HCT116 (cell line): ENCODE results near the gene RAD50. TPM values are rescaled to one million over a fixed set of nuclear protein-coding genes. Genes with fewer than 3 reads are reported as not detected.
"Not testable (repeated sequence)": the region's sequence is repeated elsewhere in the genome, so short reads cannot be mapped to it uniquely, and the experiment has no call there.

ENCODE experiments used
- ATAC-seq: fragments of 200-7000 bp; cut with Tn5 transposase; 2 replicates; pipeline ENCODE4 v1.9.1; 2020; ENCODE audit warnings: mild to moderate bottlenecking, moderate library complexity
- BruUV-seq: library from RNA; stranded (reverse); fragments of 400-500 nt; replicated peaks from 2 replicates; lab custom pipeline; 2021; lab: Mats Ljungman, UMichigan
- CTCF ChIA-PET: fragments of 300-600 bp; sonication (Branson Sonifier 250); formaldehyde crosslinking; loops from one replicate; lab custom pipeline; 2021; ENCODE audit warnings: antibody characterized with exemption; lab: Charles Lee
- POLR2A ChIA-PET: fragments of 300-600, 350-600 bp; sonication (Branson Sonifier 250); formaldehyde crosslinking; loops from one replicate; lab custom pipeline; 2021; ENCODE audit warnings: antibody characterized with exemption; lab: Charles Lee
- RAD21 ChIA-PET, 2 experiments: fragments of 300-600 bp; sonication (Branson Sonifier 250); formaldehyde crosslinking; loops; one replicate each; lab custom pipeline; 2023; ENCODE audit warnings: low total read pairs in 2 of 2; ENCODE audit not compliant: uncharacterized antibody in 2 of 2, unreplicated experiment in 2 of 2, low non-redundant PET in 1 of 2; lab: Charles Lee
- DNase-seq: peaks from one replicate; pipeline ENCODE4 v3.0.0-alpha.2; 2010; ENCODE audit warnings: low read depth, low spot score
- H2AFZ ChIP-seq: fragments of 200-600 bp; shearing (Covaris generic), sonication (generic); 2 replicates; pipeline ENCODE4 v1.6.1; 2017; ENCODE audit warnings: low read depth, mixed run types, mixed read lengths, antibody characterized with exemption, low read length; ENCODE audit not compliant: poor library complexity, severe bottlenecking
- H3K27ac ChIP-seq: 2 replicates; pipeline ENCODE4 v1.5.1; 2012; ENCODE audit warnings: low read depth, low read length
- H3K27me3 ChIP-seq: fragments of 200-600 bp; sonication (generic); 2 replicates; pipeline ENCODE4 v1.6.1; 2016; ENCODE audit warnings: mixed run types, low read length, mixed read lengths; ENCODE audit not compliant: insufficient read depth
- H3K36me3 ChIP-seq, 2 experiments: fragments of 200-500 bp in 1 of 2; fragments of 200-600 bp in 1 of 2; sonication (Bioruptor generic) in 1 of 2; sonication (generic) in 1 of 2; 2 replicates each; pipeline versions ENCODE4 v1.5.1 to v1.6.1; 2014 to 2016; ENCODE audit warnings: low read length in 2 of 2, inconsistent platforms in 1 of 2, mixed read lengths in 1 of 2, mixed run types in 1 of 2; ENCODE audit not compliant: insufficient read depth in 2 of 2, control insufficient read depth in 1 of 2
- H3K4me1 ChIP-seq, 2 experiments: fragments of 200-600 bp in 1 of 2; sonication (generic) in 1 of 2; 2 replicates each; pipeline versions ENCODE4 v1.5.1 to v1.6.1; 2012 to 2017; ENCODE audit warnings: low read length in 2 of 2, inconsistent platforms in 1 of 2, mild to moderate bottlenecking in 1 of 2, mixed read lengths in 1 of 2, mixed run types in 1 of 2, moderate library complexity in 1 of 2; ENCODE audit not compliant: insufficient read depth in 2 of 2, control insufficient read depth in 1 of 2
- H3K4me2 ChIP-seq: fragments of 200-600 bp; sonication (generic); 2 replicates; pipeline ENCODE4 v1.6.1; 2017; ENCODE audit warnings: mixed run types, low read length, mixed read lengths
- H3K4me3 ChIP-seq, 2 experiments: fragments of 200-600 bp in 1 of 2; sonication (generic) in 1 of 2; replicated peaks in 1 of 2; 2 replicates each; pipeline ENCODE4 v1.5.1; 2011 to 2016; ENCODE audit warnings: low read length in 2 of 2, control low read depth in 1 of 2, low read depth in 1 of 2, mild to moderate bottlenecking in 1 of 2, mixed read lengths in 1 of 2, mixed run types in 1 of 2
- H3K79me2 ChIP-seq: fragments of 200-600 bp; sonication (generic); 2 replicates; pipeline ENCODE4 v1.6.1; 2017; ENCODE audit warnings: mild to moderate bottlenecking, mixed run types, low read length, moderate library complexity, mixed read lengths; ENCODE audit not compliant: insufficient read depth
- H3K9ac ChIP-seq: fragments of 200-600 bp; sonication (generic); 2 replicates; pipeline ENCODE4 v1.6.1; 2016; ENCODE audit warnings: low read length, mixed read lengths
- H3K9me2 ChIP-seq: fragments of 200-600 bp; sonication (generic), shearing (Covaris generic); 2 replicates; pipeline ENCODE4 v1.6.1; 2017; ENCODE audit warnings: mixed run types, mild to moderate bottlenecking, moderate library complexity; ENCODE audit not compliant: insufficient read depth
- H3K9me3 ChIP-seq, 2 experiments: fragments of 200-500 bp in 1 of 2; fragments of 200-600 bp in 1 of 2; sonication (Bioruptor generic) in 1 of 2; sonication (generic) in 1 of 2; 2 replicates each; pipeline ENCODE4 v1.6.1; 2014 to 2017; ENCODE audit warnings: low read length in 2 of 2, mixed read lengths in 2 of 2, inconsistent platforms in 1 of 2, low read depth in 1 of 2, mild to moderate bottlenecking in 1 of 2, mixed run types in 1 of 2, moderate library complexity in 1 of 2; ENCODE audit not compliant: control insufficient read depth in 1 of 2, insufficient read depth in 1 of 2
- H4K20me1 ChIP-seq: fragments of 200-600 bp; sonication (generic), shearing (Covaris generic); 2 replicates; pipeline ENCODE4 v1.6.1; 2017; ENCODE audit warnings: mixed run types, mild to moderate bottlenecking, moderate library complexity; ENCODE audit not compliant: insufficient read depth
- ELF1 ChIP-seq: IDR thresholded peaks from 2 replicates; pipeline ENCODE4 v1.6.1; 2012; ENCODE audit warnings: low read depth, borderline replicate concordance
- EZH2 ChIP-seq: fragments of 200-600 bp; sonication (generic); IDR thresholded peaks from 2 replicates; pipeline ENCODE4 v1.6.1; 2017; ENCODE audit warnings: antibody characterized with exemption, mixed run types
- POLR2AphosphoS5 ChIP-seq: IDR thresholded peaks from 2 replicates; pipeline ENCODE4 v1.6.1; 2011; ENCODE audit warnings: mild to moderate bottlenecking, low read depth, low read length, moderate library complexity
- RAD21 ChIP-seq: IDR thresholded peaks from 2 replicates; pipeline ENCODE4 v1.6.1; 2012; ENCODE audit warnings: low read depth, mild to moderate bottlenecking
- intact Hi-C: fragments of 100-400 bp; cut with micrococcal nuclease; formaldehyde crosslinking; loops from 2 replicates; pipeline ENCODE4 v1.10.0; 2022
- total RNA-seq: library from RNA; stranded (reverse); gene quantifications from one replicate; pipeline ENCODE4 v1.2.1, GENCODE V29; 2021; ENCODE audit not compliant: unreplicated experiment

Gene RAD50
- total RNA-seq, 1 experiment from 2014 or later, result 43.6 TPM

GRCh38 chr5:132566657-132567056 lies 9.9 kb downstream of the RAD50 start (continued):
- no peak for TF ChIP-seq RAD21

- Histone ChIP-seq H3K36me3 (peaks cover 35 to 45% of the 10 kb centered on the region in 2 experiments), H3K79me2 (peaks cover 55% of the 10 kb centered on the region), H3K4me3 (no peak overlapping the region), H3K9me2 (no peaks in the 10 kb centered on the region), H4K20me1 (no peaks in the 10 kb centered on the region), H3K4me2 (no peak overlapping the region), H3K27ac (no peak overlapping the region), H3K27me3 (no peaks in the 10 kb centered on the region), H3K9ac (no peak overlapping the region), H3K4me1 (no peaks in the 10 kb centered on the region), H3K9me3 (no peaks in the 10 kb centered on the region), H2AFZ (no peak overlapping the region)
- no peak for TF ChIP-seq ELF1
- TF ChIP-seq EZH2, result no peak
- no peak for TF ChIP-seq POLR2AphosphoS5
- RAD21 ChIA-PET, result no interaction called here
- POLR2A ChIA-PET, result no interaction called here
- ATAC-seq, result no peak
- intact Hi-C loops, result no loop called here
- CTCF ChIA-PET, result no interaction called here
- DNase-seq, result no peak
- TSS peak; percentile 12 for BruUV-seq
Measured at GRCh38 chr5:132576123-132576522, 19.3 kb downstream of the RAD50 start.

DNA sequence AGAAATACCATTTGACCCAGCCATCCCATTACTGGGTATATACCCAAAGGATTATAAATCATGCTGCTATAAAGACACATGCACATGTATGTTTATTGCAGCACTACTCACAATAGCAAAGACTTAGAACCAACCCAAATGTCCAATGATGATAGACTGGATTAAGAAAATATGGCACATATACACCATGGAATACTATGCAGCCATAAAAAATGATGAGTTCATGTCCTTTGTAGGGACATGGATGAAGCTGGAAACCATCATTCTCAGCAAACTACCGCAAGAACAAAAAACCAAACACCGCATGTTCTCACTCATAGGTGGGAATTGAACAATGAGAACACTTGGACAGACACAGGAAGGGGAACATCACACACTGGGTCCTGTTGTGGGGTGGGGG lies 27.8 kb downstream of the RAD50 start:
- H4K20me1 ChIP-seq, H3K9me3 ChIP-seq, BruUV-seq, H3K27ac ChIP-seq, DNase-seq, RAD21 ChIA-PET, H3K4me2 ChIP-seq, intact Hi-C loops, H3K27me3 ChIP-seq, H3K9me2 ChIP-seq, H3K9ac ChIP-seq, ATAC-seq, CTCF ChIA-PET, POLR2A ChIA-PET, H3K4me1 ChIP-seq, H2AFZ ChIP-seq, H3K4me3 ChIP-seq: not testable (repeated sequence)
- Histone ChIP-seq H3K79me2 (peaks cover 34% of the 10 kb centered on the region), H3K36me3 (peaks cover 36 to 38% of the 10 kb centered on the region in 2 experiments)
